GM18858 (cell line): ENCODE data around the gene TOM1L2.
"Not testable (repeated sequence)": the region's sequence is repeated elsewhere in the genome, so short reads cannot be mapped to it uniquely, and the experiment has no call there.

ENCODE experiments used
- ATAC-seq: cut with Tn5 transposase; IDR thresholded peaks from one replicate; pipeline ENCODE4 v1.9.1; 2021; ENCODE audit not compliant: unreplicated experiment

The TOM1L2 gene

GRCh38 chr17:17995887-17996286, 23.7 kb upstream of the TOM1L2 start:
- ATAC-seq = not testable (repeated sequence)

- no peak for ATAC-seq
Observed at GRCh38 chr17:17994271-17995069, 22.3 kb upstream of the TOM1L2 start.

DNA sequence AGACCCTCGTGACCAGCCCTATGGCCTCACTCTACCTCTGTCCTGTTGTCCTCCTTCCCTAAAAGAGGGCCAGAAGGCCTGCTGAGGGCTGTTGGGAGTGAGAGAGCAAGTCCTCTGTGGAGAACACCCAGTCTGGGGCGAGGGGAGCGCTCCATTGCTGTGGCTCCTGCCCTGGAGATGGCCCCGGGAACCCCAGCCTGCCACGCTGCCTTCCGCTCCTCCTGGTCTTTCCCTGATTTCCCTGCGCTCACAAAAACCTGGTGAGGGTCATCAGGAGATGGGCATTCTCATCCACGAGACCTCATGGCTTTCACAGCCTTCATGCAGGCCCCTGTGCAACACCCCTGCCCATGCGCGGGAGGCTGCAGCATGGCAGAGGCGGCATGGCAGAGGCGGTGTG, 21.7 kb upstream of the TOM1L2 start:
- no peak for ATAC-seq

DNA sequence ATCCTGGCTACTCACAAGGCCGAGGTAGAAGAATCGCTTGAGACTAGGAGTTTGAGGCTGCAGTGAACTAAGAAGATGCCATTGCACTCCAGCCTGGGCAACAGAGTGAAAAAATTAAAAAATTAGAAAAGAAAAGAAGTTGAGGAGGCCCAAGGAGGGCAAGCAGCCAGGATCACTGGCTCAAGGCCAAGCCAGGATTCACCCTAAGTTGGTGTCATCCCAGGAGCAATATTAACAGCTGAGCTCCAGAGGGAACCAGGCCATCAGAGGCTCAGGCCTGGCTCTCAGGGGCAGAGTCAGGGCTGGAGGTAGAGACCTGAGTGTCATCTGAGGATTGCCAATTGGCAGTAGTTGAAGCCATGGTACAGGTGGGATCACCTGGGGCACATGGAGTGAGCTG, 21.2 kb upstream of the TOM1L2 start:
- ATAC-seq = no peak

DNA sequence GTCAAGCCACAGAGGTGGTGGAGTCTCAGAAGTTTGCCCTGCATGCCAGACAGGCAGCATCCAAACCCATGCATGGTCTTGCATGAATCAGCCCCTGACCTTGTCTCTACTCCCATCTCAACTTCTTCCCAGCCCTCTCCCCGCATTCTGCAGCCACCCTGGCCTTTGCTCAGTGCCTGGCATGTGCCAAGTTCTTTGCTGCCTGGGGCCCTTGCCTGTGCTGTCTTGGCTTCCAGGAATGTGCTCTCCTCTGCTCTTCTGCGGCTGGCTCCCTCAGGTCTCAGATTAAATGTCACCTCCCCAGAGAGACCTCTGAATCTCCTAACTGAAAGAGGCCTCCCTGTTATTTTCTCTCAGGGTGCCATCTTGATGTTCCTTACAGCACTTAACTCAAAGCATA, 18.1 kb upstream of the TOM1L2 start:
- ATAC-seq = no peak

DNA sequence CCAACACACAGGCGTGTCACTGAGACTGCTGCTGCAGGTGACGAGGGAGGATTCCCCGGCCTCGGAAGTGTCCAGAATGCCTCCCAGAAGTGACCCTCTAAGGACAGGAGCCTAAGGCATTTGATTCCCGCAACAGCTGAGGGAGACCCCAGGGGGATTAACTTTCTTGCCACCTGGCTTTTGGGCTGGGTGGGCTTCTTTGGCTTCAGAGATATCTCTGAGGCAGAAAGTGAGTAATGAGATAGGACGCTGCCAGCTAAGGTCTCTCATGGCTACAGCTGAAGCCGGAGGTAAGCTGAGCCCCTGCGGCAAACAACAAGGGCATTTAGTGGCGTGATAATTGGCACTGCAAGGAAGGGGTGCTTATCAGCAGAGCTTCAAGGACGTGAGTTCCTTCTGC, 17.4 kb upstream of the TOM1L2 start:
- no peak for ATAC-seq

DNA sequence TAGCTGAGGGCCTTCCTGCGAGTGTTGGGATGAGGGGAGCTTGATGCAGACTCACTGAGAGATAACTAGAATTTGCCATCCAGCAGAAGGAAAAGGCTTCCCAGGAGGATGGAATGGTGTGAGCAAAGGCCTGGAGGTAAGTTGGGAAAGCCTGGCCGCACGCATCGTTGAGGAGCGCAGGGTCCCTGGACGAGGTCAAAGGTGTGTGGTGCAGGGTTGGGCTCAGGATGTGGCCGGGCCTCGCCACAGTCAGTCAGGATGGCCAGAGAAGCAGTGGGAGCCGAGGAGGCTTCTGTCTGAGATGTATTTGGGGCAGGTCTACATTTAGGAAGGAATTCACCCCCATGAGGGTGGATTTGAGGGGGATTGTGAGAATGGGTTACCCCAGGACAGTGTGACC, 16.9 kb upstream of the TOM1L2 start:
- ATAC-seq = no peak

DNA sequence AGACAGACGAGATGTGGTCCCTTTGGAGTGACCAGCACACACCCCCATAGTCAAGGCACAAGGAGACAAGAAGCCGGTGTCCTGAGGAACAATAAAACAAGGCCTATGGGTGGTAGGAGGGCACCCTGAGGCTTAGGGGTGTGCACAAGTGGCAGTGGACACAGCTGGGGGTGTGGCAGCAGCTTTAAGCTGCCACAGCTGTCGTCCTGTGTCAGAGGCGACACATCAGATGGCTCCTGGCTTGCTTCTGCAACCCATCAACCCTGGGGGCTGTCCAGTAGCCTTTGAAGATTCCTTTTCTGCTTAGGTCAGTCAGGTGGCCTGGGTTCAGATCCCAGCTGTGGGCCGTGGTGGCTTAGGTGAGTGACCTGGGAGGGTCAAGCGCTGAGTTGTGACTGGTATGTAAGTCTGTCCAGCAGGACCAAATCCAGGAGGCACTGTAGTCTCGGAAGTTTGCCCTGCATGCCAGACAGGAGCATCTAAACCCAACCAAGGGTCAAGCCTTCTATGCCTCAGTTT, 16.3 kb upstream of the TOM1L2 start:
- no peak for ATAC-seq

GRCh38 chr17:17987901-17988300, 15.7 kb upstream of the TOM1L2 start:
- no peak for ATAC-seq

- no peak for ATAC-seq
Observed at GRCh38 chr17:17987187-17987896, 15.1 kb upstream of the TOM1L2 start.

- no peak for ATAC-seq
Observed at GRCh38 chr17:17985555-17985954, 13.4 kb upstream of the TOM1L2 start.

GRCh38 chr17:17985153-17985552, 13.0 kb upstream of the TOM1L2 start:
- ATAC-seq = no peak

GRCh38 chr17:17983776-17984175, 11.6 kb upstream of the TOM1L2 start:
- no peak for ATAC-seq

- no peak for ATAC-seq
Observed at GRCh38 chr17:17983376-17983775, 11.2 kb upstream of the TOM1L2 start.

DNA sequence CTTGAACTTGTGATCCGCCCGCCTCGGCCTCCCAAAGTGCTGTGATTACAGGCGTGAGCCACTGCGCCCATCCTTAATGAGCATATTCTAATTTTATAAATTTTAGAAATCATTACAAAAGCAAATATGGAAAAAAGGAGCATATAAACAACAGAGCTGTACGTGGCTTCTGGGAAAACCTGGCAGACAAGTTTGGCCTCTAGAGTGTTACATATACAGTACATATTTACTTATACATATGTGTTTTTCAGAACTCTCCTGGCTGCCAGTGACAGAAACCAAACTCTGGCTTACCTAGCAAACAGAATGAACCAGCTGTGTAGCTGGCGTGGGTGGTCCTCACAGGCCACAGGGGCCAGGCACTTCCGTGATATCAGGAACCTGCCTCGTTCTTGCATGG, 10.6 kb upstream of the TOM1L2 start:
- ATAC-seq = no peak

DNA sequence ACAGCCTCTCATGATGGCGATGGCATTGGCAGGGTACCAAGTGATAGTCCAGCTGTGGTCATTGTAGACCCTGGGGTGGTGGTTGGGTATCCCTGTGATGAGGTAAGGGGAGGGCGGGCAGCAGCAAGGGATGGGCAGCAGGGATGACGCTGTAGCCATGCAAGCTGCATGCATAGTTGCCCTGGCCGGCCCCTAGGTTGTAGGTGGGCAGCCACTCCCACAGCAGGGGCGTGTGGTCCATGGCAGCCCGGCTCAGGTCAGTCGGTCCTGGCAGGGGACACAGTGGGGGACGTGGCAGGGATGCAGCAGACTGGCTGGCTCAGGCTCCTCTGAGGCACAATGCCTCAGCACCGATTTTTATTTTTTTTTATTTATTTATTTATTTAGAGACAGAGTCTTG, 9.1 kb upstream of the TOM1L2 start:
- ATAC-seq = no peak

GRCh38 chr17:17979778-17980177, 7.6 kb upstream of the TOM1L2 start:
- ATAC-seq = no peak

DNA sequence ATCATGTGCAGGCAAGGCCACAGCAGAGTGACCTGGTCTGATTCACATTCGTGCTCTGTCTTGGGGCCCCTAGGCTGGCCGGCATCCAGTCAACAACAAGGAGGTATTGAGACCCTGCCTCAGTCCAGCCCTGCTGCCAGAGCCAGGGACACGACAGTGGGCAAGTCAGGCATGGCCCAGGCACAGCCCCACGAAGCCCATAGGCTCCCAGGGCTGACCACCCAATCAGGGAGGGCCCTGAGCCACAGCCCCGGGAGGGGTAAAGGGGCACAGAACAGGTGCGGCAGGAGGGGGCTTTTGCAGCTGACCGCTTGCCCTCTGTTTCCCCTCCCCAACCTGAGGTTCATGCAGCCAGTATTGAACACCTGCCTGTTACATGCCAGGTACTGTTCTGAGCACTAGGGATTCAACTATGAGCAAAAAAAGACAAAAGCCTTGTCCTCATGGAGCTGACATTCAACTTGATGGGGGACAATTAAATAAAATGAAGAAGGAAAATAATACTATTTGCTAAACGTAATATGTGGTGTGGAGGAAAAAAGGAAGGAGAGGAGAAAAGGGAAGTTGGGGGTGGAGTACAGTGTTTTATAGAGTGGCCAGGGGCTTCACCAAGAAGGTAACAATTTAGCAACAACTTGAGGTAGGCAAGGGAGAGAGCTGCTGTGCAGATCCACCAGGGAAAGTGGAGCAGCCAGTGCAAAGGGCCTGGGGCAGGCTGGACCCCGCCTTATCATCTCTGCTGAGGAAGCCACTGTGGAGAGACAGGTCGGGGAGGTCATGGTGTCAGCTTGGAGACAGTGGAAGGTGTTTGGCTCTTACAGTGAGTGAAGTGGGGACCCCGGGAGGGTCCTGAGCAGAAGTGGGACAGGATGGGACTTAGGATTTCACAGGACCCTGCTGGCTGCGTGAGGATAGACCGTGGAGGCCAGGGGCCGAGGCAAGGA, 6.6 kb upstream of the TOM1L2 start:
- no peak for ATAC-seq

DNA sequence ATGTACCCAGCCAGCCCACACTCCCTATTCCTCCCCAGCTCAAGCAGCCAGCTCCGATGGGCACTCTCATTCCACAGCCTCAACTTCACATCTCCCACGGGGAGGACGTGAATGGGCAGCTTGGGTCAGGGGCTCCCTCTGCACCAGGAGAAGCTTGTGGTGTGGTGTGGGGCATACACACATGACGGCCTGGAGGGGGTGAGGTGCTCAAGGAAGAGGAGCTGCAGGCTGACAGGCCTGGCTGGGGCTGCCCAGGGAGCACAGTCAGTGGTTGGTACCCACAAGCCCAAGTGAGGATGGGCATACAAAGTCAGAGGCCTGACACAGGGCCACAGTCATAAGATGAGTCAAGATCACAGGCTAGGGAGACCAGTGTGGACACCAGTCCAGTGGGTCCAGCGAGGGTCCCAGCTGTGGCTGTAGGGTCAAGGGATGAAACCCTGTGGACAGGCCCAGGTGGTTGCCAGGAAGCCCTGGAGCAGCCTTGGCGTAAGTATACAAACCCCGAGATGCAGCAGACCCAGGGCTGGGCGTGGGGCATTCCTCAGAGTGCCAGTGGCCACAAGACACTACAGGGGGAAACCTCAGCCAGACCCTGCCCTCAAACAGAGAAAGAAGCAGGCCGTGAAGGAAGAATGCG, 4.9 kb upstream of the TOM1L2 start:
- ATAC-seq = no peak

GRCh38 chr17:17975436-17975835, 3.2 kb upstream of the TOM1L2 start:
- ATAC-seq = no peak

GRCh38 chr17:17972952-17973254, 703 bp upstream of the TOM1L2 start:
- ATAC-seq = no peak
